Right atrium auricular region (tissue), 2 donors: ENCODE measurements around the gene RFTN1. TPM values are rescaled to one million over a fixed set of nuclear protein-coding genes. Genes with fewer than 3 reads are reported as not detected.

Source experiments
- DNase-seq: peaks from one replicate; pipeline ENCODE4 v3.0.0-alpha.2; 2019; ENCODE audit warnings: low spot score
- H3K27ac ChIP-seq, 2 donors: fragments of 200-600 bp; sonication (generic); 1 replicate in 1 of 2; 2 replicates in 1 of 2; pipeline ENCODE4 v1.5.1; 2016 to 2019
- H3K27me3 ChIP-seq, 2 donors: fragments of 200-600 bp; sonication (generic); one replicate each; pipeline versions ENCODE4 v1.5.1 to v1.6.0; 2017 to 2019
- H3K36me3 ChIP-seq: fragments of 200-600 bp; sonication (generic); one replicate; pipeline ENCODE4 v1.5.1; 2016
- H3K4me1 ChIP-seq, 2 donors: fragments of 200-600 bp; sonication (generic); one replicate each; pipeline versions ENCODE4 v1.5.1 to v1.6.0; 2017 to 2019
- H3K4me3 ChIP-seq, 2 donors: fragments of 200-600 bp; sonication (generic); 1 replicate in 1 of 2; 2 replicates in 1 of 2; pipeline ENCODE4 v1.5.1; 2017 to 2019; ENCODE audit warnings: mild to moderate bottlenecking in 1 of 2, moderate library complexity in 1 of 2
- H3K9me3 ChIP-seq, 2 donors: fragments of 200-600 bp; sonication (generic); one replicate each; pipeline ENCODE4 v1.5.1; 2019
- total RNA-seq, 2 donors: library from RNA; depleted of rRNA; stranded (reverse); fragments of >200 nt; gene quantifications; one replicate each; pipeline ENCODE4 v1.1.0, GENCODE V29; 2016
- TF ChIP-seq, protein P1 (sequence below), 2 donors: fragments of 200-600 bp; sonication (generic); IDR thresholded peaks; one replicate each; pipeline ENCODE4 v1.5.1; 2019; ENCODE audit warnings: antibody characterized with exemption in 2 of 2

Gene RFTN1
- total RNA-seq, 2 donors from 2014 or later = 15.9 to 33.6 TPM

DNA sequence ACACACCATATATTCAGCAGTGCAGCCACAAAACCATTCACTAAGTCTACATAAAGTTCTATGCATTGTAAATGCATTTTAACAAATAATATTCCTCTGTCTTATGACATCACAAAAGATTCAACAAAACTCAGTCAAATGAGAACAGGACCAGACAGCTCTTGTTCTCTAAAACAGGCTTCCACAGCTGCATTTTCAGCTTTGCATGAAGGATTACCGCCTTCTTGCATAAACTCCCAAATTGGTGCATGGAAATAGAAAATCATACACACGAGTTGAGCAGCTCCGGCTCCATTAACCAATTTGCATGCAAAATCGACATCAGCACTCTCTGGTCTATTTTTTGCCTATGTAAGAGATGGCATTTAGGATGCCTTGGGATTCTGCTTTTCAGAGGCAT, 66.4 kb downstream of the RFTN1 start:
- Histone ChIP-seq H3K27ac (no peak overlapping the region), H3K36me3 (no peaks in the 10 kb centered on the region), H3K27me3 (no peaks in the 10 kb centered on the region), H3K9me3 (no peaks in the 10 kb centered on the region), H3K4me3 (no peak overlapping the region), H3K4me1 (peaks cover 0 to 22% of the 10 kb centered on the region in 2 donors)
- TF ChIP-seq, protein P1, sequence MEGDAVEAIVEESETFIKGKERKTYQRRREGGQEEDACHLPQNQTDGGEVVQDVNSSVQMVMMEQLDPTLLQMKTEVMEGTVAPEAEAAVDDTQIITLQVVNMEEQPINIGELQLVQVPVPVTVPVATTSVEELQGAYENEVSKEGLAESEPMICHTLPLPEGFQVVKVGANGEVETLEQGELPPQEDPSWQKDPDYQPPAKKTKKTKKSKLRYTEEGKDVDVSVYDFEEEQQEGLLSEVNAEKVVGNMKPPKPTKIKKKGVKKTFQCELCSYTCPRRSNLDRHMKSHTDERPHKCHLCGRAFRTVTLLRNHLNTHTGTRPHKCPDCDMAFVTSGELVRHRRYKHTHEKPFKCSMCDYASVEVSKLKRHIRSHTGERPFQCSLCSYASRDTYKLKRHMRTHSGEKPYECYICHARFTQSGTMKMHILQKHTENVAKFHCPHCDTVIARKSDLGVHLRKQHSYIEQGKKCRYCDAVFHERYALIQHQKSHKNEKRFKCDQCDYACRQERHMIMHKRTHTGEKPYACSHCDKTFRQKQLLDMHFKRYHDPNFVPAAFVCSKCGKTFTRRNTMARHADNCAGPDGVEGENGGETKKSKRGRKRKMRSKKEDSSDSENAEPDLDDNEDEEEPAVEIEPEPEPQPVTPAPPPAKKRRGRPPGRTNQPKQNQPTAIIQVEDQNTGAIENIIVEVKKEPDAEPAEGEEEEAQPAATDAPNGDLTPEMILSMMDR (IDR thresholded peaks at IDR 0.05) = no peak
- no peak for DNase-seq

DNA sequence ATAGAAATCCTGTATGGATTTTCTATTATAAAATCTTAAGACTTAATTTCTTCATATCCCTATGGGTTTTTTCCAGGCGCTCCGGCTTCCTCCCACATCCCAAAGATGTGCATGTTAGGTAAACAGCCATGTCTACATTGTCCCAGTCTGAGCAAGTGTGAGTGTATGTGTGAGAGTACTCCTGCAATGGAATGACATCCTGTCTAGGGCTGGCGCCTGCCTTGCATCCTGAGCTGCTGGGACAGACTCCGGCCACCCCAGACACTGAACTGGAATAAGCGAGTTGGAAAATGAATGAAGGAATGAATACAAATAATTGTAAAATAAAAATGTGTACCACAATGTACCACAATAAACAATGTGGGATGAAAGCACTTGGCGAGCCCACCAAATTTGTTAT, 69.2 kb downstream of the RFTN1 start:
- TF ChIP-seq, protein P1 (IDR thresholded peaks at IDR 0.05) = no peak
- H3K36me3 ChIP-seq = no peaks in the 10 kb centered on the region
- peaks cover 0 to 23% of the 10 kb centered on the region in 2 donors for H3K4me1 ChIP-seq
- H3K4me3 ChIP-seq = no peak overlapping the region
- H3K27me3 ChIP-seq = no peaks in the 10 kb centered on the region
- no peak for DNase-seq
- H3K27ac ChIP-seq = no peak overlapping the region
- no peaks in the 10 kb centered on the region for H3K9me3 ChIP-seq

DNA sequence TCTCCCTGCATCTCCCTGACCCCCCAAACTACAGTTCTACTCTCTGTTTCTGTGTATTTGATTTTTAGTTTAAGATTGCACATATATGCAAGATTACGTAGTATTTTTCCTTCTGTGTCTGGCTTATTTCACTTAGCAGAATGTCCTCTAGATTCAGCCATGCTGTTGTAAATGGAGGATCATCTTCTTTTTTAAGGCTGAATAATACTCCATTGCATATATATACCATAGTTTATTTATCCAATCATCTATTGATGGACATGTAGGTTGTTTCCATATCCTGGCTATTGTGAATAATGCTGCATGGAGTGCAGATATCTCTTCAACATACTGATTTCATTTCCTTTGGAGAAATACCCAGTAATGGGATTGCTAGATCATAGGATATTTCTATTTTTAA, 70.8 kb downstream of the RFTN1 start:
- DNase-seq = no peak
- Histone ChIP-seq H3K4me3 (no peak overlapping the region), H3K36me3 (no peaks in the 10 kb centered on the region), H3K9me3 (no peaks in the 10 kb centered on the region), H3K4me1 (peaks cover 0 to 11% of the 10 kb centered on the region in 2 donors), H3K27me3 (no peaks in the 10 kb centered on the region), H3K27ac (no peak overlapping the region)
- TF ChIP-seq, protein P1 (IDR thresholded peaks at IDR 0.05) = no peak

DNA sequence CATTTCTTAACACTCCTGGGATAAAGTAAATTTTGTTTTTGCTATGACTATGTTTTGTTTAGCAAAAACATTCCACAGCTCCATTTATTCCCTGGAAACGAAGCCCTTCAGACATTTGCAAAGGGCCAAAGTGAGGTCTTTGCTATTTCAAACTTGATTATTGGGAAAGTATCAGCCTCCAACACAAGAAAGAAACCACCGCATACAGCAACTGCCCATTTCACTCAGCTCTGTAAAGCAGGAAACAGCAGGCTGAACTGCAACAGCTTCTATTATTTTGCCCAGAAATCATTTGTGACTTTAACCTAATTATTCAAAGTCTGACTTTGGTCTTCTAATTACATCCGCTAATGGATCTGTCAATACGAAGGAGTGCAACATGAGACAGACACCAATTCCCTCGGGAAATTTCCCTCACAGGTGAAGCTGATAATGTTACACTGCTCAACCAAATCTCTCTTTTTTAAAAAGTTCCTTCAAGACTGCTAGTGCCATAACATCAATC, 72.1 kb downstream of the RFTN1 start:
- H3K36me3 ChIP-seq = no peaks in the 10 kb centered on the region
- H3K27me3 ChIP-seq = no peaks in the 10 kb centered on the region
- DNase-seq = no peak
- H3K4me3 ChIP-seq = no peak overlapping the region
- H3K4me1 ChIP-seq = peaks cover 0 to 11% of the 10 kb centered on the region in 2 donors
- no peak overlapping the region for H3K27ac ChIP-seq
- no peaks in the 10 kb centered on the region for H3K9me3 ChIP-seq
- TF ChIP-seq, protein P1 (IDR thresholded peaks at IDR 0.05) = no peak

DNA sequence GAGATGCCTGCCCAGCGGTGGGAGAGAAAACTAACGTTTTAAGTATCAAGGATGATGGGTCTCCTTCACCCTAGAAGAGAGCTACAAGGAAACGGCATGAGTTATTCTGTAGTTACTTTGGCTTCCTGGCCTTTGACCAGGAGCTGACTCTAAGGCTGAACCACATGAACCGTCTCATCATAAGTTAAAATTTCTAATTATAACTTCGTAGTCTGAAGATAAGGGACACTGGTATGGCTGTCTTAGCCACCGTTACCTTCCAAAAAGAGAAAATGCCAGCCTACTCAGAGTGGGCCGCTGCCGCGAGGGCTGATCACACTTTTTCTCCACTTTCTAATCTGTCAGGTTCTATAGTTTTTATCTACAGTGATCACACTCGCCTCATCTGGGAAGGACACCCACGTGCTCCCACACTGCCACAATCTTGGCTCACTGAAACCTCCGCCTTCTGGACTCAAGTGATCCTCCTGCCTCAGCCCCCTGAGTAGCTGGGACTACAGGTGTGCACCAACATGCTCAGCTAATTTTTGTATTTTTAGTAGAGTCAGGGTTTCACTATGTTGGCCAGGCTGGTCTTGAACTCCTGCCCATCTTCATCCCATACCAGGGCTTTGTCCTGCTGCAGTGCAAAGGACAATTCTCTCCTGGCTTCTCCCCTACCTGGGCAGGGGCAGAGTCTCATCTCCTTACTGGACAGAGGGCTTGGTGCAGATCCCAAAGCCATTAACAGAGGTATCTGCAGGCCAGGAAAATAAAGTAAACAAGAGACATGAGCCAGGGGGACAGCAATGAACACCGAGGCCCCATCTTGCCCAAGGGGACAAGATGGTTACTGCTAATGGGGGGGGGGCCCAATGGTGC, 73.4 kb downstream of the RFTN1 start:
- DNase-seq = no peak
- Histone ChIP-seq H3K27me3 (no peaks in the 10 kb centered on the region), H3K27ac (peak overlapping the region; percentile 49 to 56), H3K4me3 (no peak overlapping the region), H3K9me3 (no peaks in the 10 kb centered on the region), H3K36me3 (no peaks in the 10 kb centered on the region), H3K4me1 (peaks cover 0 to 11% of the 10 kb centered on the region in 2 donors)
- TF ChIP-seq, protein P1 (IDR thresholded peaks at IDR 0.05) = no peak
